Glutamatergic neuron (in vitro differentiated cells): ENCODE data around the gene DEPDC4. TPM values are rescaled to one million over a fixed set of nuclear protein-coding genes. Genes with fewer than 3 reads are reported as not detected.

Experiments
- DNase-seq: peaks from one replicate; pipeline ENCODE4 v3.0.0; 2022
- H3K27ac Mint-ChIP-seq: one replicate; pipeline ENCODE4 v1.8.0; 2020; ENCODE audit warnings: mild to moderate bottlenecking, mixed read lengths, inconsistent platforms; ENCODE audit not compliant: unreplicated experiment
- H3K27me3 Mint-ChIP-seq: one replicate; pipeline ENCODE4 v1.8.0; 2020; ENCODE audit warnings: mild to moderate bottlenecking, moderate library complexity, mixed read lengths, inconsistent platforms; ENCODE audit not compliant: unreplicated experiment
- H3K36me3 Mint-ChIP-seq: one replicate; pipeline ENCODE4 v1.8.0; 2020; ENCODE audit warnings: mild to moderate bottlenecking, mixed read lengths, inconsistent platforms; ENCODE audit not compliant: unreplicated experiment
- H3K4me1 Mint-ChIP-seq: one replicate; pipeline ENCODE4 v1.8.0; 2020; ENCODE audit warnings: mild to moderate bottlenecking, low read depth, mixed read lengths, inconsistent platforms; ENCODE audit not compliant: unreplicated experiment
- H3K4me3 Mint-ChIP-seq: one replicate; pipeline ENCODE4 v1.8.0; 2020; ENCODE audit warnings: mild to moderate bottlenecking, mixed read lengths, inconsistent platforms; ENCODE audit not compliant: unreplicated experiment
- H3K9me3 Mint-ChIP-seq: one replicate; pipeline ENCODE4 v1.8.0; 2020; ENCODE audit warnings: mild to moderate bottlenecking, moderate library complexity, mixed read lengths, inconsistent platforms; ENCODE audit not compliant: unreplicated experiment
- total RNA-seq: library from RNA; stranded (reverse); fragmentation: NEBNext Ultra II Directional; extraction: Animal tissue kit (Norgen Biotek cat#: 25700); gene quantifications from one replicate; pipeline ENCODE4 v1.2.1, GENCODE V29; 2021; ENCODE audit not compliant: unreplicated experiment
- TF ChIP-seq, protein P1 (sequence below): fragments of 200-600 bp; sonication (generic); IDR thresholded peaks from one replicate; pipeline ENCODE4 v1.5.0; 2021; ENCODE audit not compliant: partially characterized antibody, unreplicated experiment

Gene DEPDC4
- total RNA-seq, 1 donor from 2014 or later = 2.0 TPM

DNA sequence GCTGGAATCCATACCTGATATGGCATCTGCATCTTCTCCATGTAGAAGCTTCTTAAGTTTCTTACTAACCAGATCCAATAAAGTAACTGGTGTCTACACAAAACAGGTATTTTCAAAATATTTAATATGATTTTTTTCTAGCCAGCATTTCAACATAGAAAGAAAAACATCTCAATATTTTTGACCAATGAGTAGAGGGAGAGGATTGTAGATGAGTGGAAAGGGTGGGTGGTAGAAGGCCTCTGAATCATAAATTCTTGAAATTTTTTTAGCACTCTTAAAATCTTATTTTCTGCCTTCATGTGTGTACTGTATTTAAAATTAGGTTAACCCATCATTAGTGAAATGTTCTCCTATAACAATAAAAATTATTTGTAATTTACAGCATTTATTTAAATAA lies 18.0 kb downstream of the DEPDC4 start:
- Mint-ChIP-seq H3K27me3 (no peaks in the 10 kb centered on the region), H3K4me3 (no peak overlapping the region), H3K9me3 (no peaks in the 10 kb centered on the region), H3K36me3 (no peaks in the 10 kb centered on the region), H3K27ac (no peak overlapping the region), H3K4me1 (no peaks in the 10 kb centered on the region)
- TF ChIP-seq, protein P1, sequence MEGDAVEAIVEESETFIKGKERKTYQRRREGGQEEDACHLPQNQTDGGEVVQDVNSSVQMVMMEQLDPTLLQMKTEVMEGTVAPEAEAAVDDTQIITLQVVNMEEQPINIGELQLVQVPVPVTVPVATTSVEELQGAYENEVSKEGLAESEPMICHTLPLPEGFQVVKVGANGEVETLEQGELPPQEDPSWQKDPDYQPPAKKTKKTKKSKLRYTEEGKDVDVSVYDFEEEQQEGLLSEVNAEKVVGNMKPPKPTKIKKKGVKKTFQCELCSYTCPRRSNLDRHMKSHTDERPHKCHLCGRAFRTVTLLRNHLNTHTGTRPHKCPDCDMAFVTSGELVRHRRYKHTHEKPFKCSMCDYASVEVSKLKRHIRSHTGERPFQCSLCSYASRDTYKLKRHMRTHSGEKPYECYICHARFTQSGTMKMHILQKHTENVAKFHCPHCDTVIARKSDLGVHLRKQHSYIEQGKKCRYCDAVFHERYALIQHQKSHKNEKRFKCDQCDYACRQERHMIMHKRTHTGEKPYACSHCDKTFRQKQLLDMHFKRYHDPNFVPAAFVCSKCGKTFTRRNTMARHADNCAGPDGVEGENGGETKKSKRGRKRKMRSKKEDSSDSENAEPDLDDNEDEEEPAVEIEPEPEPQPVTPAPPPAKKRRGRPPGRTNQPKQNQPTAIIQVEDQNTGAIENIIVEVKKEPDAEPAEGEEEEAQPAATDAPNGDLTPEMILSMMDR = no peak
- no peak for DNase-seq

DNA sequence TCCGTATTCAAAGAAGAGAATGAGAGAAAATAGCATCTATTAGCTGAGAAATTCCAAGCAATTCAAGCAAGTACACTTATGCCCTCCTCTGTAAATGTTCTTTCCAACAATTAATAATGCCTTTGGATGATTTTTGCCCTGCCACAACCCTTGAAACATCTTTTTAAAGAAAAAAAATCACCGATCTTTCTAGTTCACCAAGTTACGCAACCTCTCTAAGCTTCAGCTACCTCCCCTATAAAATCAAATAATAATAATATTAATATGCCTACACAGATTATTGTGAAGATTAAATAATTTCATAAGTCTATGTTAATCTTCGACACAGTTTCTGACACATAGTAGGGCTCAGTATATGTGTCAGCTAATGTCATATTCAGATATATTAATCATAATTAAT lies 19.1 kb downstream of the DEPDC4 start:
- DNase-seq = no peak
- Mint-ChIP-seq H3K4me1 (no peaks in the 10 kb centered on the region), H3K27me3 (no peaks in the 10 kb centered on the region), H3K27ac (no peak overlapping the region), H3K36me3 (no peaks in the 10 kb centered on the region), H3K4me3 (no peak overlapping the region), H3K9me3 (no peaks in the 10 kb centered on the region)
- TF ChIP-seq, protein P1 = no peak

DNA sequence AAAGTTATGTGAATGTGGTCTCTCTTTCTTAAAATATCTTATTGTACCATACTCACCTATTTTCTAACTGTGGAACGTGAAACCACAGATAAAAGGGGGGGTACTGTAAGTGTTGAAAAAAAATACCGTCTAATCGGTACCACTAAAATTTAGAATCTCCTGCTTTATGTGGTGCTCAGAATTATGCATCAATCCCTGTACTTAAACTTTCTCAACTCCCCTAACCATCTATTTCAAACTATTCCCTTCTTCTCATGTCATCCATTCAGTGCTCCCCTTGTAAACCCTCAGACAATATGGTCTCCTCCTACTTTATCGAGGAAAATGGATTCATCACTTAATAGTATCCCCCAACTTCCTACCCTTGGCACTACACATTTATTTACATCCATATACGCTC lies 23.7 kb downstream of the DEPDC4 start:
- Mint-ChIP-seq H3K4me3 (no peak overlapping the region), H3K27me3 (no peaks in the 10 kb centered on the region), H3K9me3 (no peaks in the 10 kb centered on the region), H3K36me3 (no peaks in the 10 kb centered on the region), H3K27ac (no peak overlapping the region), H3K4me1 (no peaks in the 10 kb centered on the region)
- TF ChIP-seq, protein P1 = no peak
- no peak for DNase-seq

DNA sequence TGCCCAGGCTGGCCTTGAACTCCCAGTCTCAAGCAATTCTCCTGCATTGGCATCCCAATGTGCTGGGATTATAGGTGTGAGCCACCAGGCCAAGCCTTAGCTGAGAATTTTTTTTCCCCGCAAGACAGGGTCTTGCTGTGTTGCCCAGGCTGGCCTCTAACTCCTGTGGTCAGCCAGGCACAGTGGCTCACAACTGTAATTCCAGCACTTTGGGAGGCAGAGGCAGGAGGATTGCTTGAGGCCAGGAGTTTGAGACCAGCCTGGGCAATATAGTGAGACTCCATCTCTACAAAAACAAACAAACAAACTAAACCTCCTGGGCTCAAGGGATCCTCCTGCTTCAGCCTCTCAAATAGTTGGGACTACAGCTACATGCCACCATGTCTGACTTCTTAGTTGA lies 27.3 kb downstream of the DEPDC4 start:
- no peaks in the 10 kb centered on the region for H3K36me3 Mint-ChIP-seq
- no peak overlapping the region for H3K27ac Mint-ChIP-seq
- no peak for DNase-seq
- no peaks in the 10 kb centered on the region for H3K27me3 Mint-ChIP-seq
- no peaks in the 10 kb centered on the region for H3K4me1 Mint-ChIP-seq
- no peaks in the 10 kb centered on the region for H3K9me3 Mint-ChIP-seq
- TF ChIP-seq, protein P1 = no peak
- H3K4me3 Mint-ChIP-seq = no peak overlapping the region

DNA sequence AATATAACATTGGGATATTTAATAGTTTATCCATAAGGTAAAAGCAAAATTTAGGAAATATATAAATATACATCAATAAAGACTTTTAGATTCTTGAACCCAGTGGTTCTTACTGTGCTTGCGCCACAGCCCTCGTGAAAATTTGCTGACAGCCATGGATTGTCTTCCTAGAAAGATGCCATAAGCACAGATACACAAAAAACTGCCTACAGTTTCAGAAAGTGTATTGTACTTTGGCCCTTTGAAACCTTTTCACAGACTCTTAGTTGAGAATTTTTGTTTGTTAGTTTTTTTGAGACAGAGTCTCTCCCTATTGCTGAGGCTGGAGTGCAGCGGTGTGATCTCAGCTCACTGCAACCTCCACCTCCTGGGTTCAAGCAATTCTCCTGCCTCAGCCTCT lies 28.1 kb downstream of the DEPDC4 start:
- peaks cover 5% of the 10 kb centered on the region for H3K4me1 Mint-ChIP-seq
- TF ChIP-seq, protein P1 = no peak

More for the DNA sequence above, 28.1 kb downstream of the DEPDC4 start:
- Mint-ChIP-seq H3K4me3 (no peak overlapping the region), H3K9me3 (no peaks in the 10 kb centered on the region), H3K27me3 (no peaks in the 10 kb centered on the region), H3K36me3 (no peaks in the 10 kb centered on the region), H3K27ac (no peak overlapping the region)
- DNase-seq = no peak
